Fibroblast of skin of back (primary cell): ENCODE measurements around the gene APOL3.
A peak's percentile ranks its signal among the peaks of the same experiment; 100 is the strongest.
"Not testable (repeated sequence)": the region's sequence is repeated elsewhere in the genome, so short reads cannot be mapped to it uniquely, and the experiment has no call there.

Experiments
- DNase-seq: peaks from one replicate; pipeline ENCODE4 v3.0.0-alpha.2; 2013

APOL3 gene

DNA sequence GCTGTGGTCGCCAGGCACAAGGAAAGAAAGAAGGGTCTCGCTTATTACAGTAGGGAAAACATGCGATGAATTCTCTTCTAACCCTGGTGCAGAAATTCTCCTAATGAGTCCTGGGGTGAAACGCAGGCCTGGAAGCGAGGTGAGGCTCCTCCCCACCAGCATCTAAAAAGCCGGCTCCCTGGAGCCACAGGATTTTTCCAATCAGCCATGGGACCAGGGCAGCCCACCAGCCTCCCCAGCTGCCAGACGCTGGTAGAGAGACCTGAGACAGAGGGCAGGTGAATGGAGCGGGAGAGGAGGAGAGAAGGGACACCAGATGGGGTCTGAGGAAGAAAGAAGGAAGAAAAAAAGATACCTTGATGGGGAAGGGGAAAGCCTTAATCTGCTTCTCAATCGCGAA lies 28.6 kb downstream of the APOL3 start:
- no peak for DNase-seq

DNA sequence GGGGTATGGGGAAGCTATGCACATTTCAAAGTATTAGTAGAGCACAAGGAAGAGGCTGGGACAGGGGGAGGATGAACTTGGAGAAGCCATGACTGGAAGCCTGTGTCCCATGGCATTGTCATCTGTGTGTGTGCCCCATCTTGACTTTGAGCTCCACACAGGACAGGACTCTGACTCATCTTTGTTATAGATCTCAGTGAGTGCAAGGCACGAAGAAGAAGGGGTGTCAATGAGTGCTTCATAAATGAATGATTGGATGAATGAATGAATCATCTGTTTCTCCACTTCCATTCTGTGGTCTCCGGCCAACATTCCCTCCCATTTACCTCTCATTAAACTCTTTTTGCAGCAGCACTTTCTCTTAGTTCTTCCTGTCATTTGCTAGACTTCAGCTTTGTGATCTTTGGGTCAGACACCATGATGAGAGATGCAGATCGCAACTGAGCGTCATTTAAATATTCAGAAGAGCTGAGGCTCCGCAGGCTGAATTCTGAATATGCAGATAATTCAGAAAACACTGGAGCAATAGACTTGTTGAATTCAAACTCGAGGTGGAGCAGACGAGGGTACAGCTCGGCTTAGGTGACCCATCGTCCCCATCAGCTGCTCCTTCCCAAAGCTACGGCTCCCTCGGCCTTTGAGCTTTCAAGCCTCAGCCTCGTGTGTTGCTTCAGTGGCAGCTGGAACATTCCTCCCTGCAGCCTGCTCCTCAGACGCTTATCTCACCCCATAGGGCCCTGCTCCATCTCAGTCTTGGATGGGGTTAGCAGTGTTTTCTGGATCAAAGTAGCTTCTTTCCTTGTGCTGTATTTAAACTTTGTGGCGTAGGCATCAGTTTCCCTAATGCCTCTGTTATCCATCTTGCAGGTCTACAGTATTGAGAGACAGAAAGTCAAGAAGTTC lies 30.8 kb downstream of the APOL3 start:
- no peak for DNase-seq

DNA sequence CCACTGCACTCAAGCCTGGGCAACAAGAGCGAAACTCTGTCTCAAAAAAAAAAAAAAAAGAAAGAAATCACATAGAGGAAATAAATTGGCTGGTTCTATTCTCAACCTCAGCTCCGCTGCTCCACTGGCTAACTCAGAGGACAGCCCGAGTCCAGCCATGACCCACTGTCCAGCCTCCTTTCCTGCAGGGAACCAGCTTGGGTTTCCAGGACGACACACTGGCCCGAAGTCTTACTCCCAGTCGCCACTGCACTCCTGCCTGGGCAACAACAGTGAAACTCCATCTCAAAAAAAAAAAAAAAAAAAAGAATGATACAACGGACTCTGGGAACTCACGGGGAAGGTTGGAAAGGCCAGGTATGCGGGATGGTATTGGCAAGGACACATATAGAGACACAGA lies 31.5 kb downstream of the APOL3 start:
- DNase-seq, result no peak

DNA sequence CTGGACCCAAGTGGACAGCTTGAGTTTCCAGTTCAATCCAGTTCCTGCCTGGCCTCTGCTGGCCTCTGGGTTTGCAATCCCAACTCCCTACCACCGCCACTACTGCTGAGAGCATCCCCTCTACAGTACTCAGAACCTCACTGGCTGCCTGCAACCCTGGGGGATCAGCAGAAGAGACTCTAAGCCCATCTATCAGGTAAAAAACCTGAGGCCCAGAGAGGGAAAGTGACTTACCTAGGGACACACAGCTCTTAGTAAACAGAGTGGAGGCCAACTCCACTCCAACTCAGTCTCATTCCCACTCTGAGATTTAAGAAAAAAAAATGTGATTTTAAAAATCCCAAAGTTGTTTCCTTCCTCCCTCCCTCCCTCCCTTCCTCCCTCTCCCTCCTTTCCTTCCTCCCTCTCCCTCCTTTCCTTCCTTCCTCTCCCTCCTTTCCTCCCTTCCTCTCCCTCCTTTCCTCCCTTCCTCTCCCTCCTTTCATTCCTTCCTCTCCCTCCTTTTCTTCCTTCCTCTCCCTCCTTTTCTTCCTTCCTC lies 34.5 kb downstream of the APOL3 start:
- DNase-seq, result no peak

DNA sequence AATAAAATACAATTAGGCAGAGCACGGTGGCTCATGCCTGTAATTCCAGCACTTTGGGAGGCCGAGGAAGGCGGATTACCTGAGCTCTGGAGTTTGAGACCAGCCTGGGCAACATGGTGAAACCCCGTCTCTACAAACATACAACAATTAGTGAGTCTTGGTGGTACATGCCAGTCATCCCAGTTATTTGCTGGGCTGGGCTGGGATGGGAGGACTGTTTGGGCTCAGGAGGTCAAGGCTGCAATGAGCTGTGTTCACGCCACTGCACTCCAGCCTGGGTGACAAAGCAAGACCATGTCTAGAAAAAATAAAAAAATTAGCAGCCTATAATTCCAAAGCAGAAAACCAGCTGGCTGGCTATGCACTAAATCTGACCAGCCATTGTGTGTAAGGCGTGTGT lies 35.1 kb downstream of the APOL3 start:
- DNase-seq, result no peak

DNA sequence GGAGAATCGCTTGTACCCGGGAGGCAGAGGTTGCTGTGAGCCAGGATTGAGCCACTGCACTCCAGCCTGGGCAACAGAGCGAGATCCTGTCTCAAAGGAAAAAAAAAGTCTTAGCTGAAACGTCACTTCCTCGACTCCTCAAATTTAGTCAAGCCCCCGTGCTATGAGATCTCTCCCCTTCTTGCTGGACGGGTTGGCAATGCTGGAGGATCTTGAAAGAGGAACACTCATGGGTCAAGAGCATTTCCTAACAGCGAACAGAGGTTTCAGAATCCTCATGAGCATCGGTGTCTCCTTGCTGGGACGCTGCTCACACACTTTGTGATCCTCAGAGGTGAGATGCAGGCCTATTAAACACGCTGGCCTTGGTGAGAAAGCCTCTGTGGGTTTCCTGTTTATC lies 35.9 kb downstream of the APOL3 start:
- no peak for DNase-seq

DNA sequence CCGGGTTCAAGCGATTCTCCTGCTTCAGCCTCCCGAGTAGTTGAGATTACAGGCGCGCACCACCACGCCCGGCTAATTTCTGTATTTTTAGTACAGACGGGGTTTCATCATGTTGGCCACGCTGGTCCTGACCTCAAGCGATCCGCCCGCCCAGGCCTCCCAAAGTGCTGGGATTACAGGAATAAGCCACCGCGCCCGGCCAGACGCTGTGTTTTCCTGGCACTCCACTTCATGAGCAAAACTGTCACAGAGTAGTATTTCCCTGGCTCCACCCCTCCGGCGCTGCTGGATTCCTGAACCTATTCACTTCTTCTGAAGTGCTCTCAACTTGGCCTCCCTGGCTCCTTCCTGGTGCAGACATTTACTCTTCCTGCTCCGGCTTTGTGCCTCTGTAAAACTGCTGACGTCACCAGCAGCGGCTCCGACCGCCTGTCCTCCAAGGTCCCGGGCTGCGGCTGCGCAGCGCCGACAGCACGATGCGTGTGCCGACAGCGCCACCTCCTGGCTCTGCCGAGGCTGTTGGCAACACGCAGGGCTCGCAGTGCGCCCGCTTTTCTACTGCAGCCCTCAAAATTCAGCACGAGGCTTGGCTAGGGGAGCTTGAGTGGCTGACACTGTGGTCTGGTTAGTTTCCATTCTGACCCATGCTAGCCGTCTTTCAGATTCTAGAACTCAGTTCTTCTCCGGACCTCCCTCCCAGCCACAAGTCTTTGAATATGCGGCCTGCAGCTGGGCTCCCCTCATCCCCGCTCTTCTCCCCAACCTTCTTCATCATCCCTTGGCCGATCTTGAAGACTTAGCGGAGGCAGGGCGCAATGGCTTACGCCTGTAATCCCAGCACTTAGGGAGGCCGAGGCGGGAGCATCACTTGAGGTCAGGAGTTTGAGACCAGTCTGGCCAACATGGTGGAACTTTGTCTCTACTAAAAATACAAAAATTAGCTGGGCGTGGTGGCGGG lies 36.6 kb downstream of the APOL3 start:
- DNase-seq, result peak; percentile 94

DNA sequence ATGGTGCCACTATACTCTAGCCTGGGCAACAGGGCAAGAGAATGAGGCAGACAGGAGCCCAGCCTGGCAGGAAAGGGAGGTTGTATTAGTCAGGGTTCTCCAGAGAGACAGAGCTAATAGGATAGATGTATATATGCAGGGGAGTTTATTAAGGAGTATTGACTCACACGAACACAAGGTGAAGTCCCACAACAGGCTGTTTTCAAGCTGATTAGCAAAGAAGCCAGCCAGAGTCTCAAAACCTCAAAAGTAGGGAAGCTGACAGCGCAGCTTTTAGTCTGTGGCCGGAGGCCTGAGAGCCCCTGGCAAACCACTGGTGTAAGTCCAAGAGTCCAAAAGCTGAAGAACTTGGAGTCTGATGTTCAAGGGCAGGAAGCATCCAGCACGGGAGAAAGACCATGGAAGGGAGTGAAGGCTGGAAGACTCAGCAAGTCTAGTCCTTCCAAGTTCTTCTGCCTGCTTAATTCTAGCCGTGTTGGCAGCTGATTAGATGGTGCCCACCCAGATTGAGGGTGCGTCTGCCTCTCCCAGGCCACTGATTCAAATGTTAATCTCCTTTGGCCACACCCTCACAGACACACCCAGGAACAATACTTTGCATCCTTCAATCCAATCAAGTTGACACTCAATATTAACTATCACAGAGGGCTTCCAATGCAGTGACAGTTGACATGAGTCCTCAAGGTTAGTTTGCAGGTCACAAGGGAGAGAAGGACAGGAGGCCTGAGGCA lies 39.8 kb downstream of the APOL3 start:
- not testable (repeated sequence) for DNase-seq

DNA sequence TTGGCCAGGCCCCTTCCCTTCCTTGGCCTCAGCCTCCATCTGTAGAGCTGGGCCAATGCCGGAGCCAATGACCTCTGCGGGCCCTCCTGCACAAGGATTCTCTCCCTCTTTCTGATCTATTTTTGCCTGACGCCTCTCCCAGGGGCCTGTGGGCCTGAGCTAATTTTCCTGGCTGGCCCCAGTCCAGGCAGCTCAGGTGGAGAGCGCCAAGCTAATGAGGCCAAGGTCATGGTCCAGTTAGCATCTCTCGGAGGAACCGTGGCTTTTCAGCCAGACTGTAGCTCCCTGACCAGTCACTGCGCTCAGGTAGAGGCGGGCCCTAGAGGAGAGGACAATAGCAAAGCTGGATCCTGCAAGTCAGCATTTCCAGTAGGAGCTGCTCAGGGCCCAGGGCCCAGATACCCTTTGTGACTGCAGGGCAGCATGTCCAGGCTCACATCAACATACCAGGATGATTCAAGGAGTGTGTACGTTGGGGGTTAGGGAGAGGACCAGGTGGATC lies 43.5 kb downstream of the APOL3 start:
- no peak for DNase-seq

DNA sequence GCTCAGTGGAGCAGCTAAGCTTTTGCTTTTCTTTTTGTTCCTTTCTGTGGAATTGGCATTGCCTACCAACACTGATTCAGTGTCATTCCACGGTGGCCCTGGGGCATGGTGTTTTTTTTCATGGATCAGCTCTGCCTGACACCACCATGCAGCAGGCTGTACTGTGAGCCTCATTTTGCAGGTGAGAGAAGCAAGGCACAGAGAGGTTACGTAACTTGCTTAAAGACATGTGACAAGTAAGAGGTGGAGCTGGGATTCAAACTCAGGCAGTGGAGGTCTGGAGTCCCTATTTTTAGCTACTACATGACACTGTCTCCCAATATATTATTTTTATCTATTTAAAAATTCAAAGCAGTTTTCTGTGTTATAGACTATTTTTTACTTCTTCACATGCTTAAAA lies 44.4 kb downstream of the APOL3 start:
- no peak for DNase-seq

DNA sequence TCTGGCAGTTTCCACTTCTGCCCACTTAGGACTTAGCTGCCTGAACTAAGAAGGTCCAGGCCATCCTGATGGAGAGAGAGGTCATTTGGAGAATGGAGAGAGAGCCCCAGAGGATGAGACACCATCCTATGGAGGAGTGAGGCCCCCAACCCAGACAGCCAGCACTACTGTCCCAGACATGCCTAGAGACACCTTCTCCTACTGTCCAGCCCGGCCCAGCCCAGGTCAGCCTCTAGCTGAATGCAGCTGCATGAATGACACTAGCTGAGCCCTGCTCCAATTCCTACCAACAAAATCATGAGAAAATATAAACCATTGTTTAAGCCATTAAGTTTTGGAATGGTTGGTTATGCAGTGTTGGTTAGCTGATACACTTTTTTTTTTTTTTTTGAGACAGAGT lies 47.4 kb downstream of the APOL3 start:
- no peak for DNase-seq

DNA sequence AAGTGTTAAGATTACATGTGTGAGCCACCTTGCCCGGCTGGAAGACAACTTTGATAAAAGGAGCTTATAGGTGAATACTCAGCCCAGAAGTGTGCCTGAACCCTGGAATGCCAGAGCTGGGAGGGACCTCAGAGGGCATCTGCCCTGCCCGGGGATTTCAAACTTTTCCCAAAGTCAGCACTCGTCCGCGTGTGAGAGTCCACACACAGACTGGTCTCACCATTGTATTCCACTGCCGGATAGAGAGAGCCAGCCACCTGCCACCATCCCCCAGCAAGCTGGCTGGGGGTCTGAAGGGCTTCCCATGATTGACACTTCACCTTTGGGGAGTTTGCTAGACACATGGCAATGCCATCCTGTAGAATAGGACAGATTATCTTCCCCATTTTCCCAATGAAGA lies 49.2 kb downstream of the APOL3 start:
- DNase-seq, result no peak

DNA sequence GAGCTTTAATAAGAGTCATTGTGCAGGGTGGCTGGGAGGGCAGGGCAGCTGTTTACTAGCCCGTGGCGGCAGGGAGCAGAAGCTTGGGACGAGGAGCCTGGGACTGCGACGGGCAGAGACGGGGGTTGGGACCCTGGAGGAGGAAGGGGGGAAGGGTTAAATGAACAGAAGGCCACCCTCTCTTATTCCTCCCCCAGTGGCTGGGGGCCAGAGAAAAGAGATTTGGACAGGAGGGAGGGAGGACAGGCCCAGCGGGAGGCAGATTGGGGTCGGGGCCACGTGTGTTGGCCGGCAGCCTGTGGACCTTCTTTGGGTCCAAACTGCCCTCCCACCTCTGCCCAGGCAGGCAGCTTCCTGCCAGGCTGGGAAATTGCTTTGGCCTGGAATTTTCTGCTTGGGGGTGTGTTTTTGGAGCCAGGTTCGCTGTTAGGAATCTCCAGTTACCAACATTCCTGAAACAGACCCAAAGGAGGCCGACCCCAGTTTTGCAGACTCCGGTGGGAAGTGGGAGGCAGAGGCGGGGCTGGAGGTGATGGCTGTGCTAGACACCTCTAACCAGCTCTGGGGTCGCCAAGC lies 50.2 kb downstream of the APOL3 start:
- peak; percentile 6 for DNase-seq

DNA sequence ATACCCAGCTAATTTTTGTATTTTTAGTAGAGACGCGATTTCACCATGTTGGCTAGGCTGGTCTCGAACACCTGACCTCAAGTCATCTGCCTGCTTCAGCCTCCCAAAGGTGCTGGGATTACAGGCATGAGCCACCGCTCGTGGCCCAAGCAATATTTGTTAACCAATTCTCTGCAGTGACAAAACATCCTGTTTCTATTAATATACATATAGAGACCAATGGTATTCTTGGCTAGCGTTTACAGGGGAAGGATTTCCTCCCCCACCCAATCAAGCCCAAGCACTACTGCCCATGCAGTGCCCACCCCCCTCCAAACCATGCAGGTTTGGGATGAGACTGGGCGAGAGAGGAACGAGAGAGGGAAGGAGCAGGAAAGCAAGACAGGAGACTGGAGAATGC lies 53.1 kb downstream of the APOL3 start:
- no peak for DNase-seq

DNA sequence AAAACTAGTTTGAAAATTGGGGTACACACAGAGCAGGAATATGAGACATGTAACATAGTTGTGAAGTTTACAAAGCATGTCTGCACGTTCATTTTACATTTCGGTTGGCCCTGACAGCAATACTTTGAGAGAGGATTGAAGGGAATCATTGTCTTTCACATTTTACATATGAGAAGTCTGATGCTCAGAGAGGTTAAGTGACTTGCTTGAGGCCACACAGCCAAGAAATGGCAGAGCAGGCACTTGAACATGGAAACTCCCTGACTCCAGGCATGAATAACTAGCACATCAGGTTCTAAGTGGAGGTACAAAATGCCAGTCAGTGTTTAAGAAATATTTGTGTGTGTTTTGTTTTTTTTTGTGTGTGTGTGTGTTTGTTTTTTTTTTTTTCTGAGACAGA lies 53.6 kb downstream of the APOL3 start:
- DNase-seq, result no peak

DNA sequence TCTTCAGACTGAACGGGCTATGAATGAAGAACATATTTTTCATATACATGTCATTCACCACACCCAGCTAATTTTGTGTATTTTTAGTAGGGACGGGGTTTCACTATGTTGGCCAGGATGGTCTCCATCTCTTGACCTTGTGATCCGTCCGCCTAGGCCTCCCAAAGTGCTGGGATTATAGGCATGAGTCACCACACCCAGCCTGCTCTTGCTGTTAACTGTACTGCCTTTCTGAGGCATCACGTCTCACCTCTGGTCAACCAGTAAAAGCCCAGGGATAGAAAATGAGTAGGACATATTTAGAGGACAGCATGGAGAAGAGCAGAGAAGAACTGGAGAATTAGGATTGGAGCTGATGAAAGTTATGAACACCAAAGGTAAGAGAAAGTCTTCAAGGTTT lies 55.6 kb downstream of the APOL3 start:
- DNase-seq, result peak; percentile 25

DNA sequence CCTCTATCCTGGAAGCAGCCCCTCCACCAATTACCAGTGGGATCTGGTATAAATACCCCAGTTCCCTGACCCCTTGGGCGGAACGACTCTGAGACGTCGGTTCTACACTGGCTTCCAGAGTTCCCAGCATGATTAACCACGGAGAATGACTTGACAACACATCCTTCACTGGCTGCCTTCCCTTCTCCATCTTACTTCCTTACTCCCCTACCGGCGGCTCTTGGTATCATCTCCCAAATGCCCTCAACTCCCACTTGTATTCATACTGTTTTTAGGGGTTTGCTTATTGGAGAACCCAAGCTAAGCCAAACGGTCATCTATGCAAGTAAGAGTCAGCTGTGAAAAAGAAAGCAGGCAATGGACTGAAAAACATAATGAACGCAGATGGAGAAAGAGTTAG lies 56.1 kb downstream of the APOL3 start:
- DNase-seq, result no peak

DNA sequence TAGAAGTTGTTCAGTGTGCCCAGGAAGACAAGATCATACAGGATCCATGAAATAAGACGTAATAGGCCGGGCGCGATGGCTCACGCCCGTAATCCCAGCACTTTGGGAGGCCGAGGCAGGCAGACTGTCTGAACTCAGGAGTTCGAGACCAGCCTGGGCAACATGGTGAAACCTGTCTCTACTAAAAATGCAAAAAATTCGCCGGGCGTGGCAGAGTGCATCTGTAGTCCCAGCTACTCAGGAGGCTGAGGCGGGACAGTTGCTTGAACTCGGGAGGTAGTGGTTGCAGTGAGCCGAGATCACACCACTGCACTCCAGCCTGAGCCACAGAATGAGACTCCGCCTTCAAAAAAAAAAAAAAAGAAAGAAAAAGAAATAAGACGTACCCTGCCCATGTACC lies 56.7 kb downstream of the APOL3 start:
- DNase-seq, result no peak

DNA sequence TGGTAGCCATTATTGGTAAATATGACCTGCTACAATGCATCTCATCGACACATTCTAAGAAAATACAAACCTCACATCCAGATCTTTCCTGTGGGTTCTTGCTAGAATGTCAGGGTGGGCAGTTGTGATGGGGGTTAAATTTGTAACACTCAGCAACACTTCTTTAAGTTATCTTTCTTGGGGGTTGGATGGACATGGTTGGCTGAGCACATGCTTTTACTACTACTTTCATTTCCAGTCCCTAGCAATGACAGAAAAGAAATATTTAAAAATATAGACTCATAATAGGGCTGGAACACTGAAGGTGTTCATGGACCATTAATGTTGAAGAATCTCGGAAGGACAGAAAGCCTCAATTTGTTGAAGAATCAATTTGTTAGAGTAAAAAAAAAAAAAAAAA lies 57.6 kb downstream of the APOL3 start:
- no peak for DNase-seq

DNA sequence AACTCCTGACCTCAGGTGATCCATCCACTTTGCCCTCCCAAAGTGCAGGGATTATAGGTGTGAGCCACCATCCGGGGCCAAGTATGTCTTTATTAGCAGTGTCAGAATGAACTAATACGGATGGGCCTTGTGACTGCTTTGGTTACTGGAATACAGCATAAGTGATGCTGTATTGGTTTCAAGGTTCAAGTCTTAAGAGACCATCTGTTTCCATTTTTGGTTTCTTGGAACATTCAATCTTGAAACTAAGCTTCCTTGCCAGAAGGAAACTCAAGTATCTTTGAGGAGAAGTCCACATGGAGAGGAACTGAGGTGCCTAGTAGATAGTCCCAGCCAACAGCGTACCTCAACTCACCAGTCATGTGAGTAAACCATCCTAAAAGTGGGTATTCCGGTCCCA lies 58.8 kb downstream of the APOL3 start:
- DNase-seq, result no peak

DNA sequence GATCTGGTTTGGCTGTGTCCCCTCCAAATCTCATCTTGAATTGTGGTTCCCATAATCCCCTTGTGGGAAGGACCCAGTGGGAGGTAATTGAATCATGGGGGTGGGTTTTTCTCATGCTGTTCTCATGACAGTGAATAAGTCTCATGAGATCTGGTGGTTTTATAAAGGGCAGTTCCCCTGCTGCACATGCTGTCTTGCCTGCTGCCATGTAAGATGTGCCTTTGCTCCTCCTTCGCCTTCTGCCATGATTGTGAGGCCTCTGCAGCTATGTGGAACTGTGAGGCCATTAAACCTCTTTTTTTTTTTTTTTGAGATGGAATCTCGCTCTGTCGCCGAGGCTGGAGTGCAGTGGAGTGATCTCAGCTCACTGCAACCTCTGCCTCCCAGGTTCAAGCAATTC lies 59.6 kb downstream of the APOL3 start:
- not testable (repeated sequence) for DNase-seq
